Measurements from ENCODE around the gene SYT13.

SYT13 gene

GRCh38 chr11:45280449-45280848, 5.7 kb downstream of the SYT13 start:
- Mint-ChIP-seq H3K27me3 (peaks cover 52% of the 10 kb centered on the region), H3K27ac (ENCODE audit: low read depth) (no peak overlapping the region), H3K36me3 (ENCODE audit: insufficient read depth) (no peaks in the 10 kb centered on the region), H3K9me3 (no peaks in the 10 kb centered on the region), H3K4me1 (no peaks in the 10 kb centered on the region), H3K4me3 (no peak overlapping the region)
- ATAC-seq (replicated peaks; ENCODE audit: extremely low read depth, poor library complexity, severe bottlenecking) (peak; percentile 67), DNase-seq (ENCODE audit: low spot score in 2 of 2) (no peak)

DNA sequence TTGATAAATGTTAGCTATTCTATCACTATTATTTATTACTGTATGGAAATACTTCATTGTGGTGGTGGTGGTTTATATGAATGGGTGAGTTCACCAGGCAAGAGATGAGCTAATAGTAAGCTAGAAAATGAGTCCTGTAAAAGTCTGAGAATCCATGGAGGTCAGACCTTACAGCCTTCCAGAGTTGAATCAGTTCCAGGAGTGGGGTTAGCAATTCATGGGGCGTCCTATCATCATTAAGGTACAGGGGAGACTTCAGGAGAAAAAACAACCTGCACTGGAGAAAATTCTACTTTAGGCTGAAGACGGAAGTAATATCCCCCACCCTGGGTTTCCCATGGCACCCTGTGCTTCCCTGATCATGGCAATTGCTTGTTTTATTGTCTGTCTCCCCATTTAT, 6.5 kb downstream of the SYT13 start:
- Mint-ChIP-seq H3K9me3 (no peaks in the 10 kb centered on the region), H3K36me3 (ENCODE audit: insufficient read depth) (no peaks in the 10 kb centered on the region), H3K27me3 (peaks cover 52% of the 10 kb centered on the region), H3K27ac (ENCODE audit: low read depth) (no peak overlapping the region), H3K4me1 (no peaks in the 10 kb centered on the region), H3K4me3 (no peak overlapping the region)
- DNase-seq (ENCODE audit: low spot score in 2 of 2) (no peak), ATAC-seq (replicated peaks; ENCODE audit: extremely low read depth, poor library complexity, severe bottlenecking) (no peak)

DNA sequence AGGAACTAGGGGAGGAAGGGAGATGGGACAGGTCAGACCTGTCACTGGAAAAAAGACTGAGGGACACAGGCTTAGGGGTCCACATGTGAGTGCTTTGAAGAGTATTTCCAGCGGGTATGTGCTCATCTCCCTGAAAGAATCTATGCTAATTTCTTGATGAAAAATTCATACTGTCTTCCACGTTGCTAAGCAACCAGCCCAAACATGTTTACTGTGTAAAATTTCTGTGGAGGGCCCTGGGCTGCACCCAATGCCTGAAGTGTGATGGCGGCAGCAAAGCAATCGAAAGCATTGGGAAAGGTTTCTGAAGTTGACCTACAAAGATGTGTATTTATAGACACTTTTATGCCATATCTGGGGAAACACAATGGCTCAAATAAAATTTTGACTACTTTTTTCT, 7.4 kb downstream of the SYT13 start:
- Mint-ChIP-seq H3K27me3 (peaks cover 49% of the 10 kb centered on the region), H3K9me3 (no peaks in the 10 kb centered on the region), H3K27ac (ENCODE audit: low read depth) (no peak overlapping the region), H3K4me3 (no peak overlapping the region), H3K4me1 (no peaks in the 10 kb centered on the region), H3K36me3 (ENCODE audit: insufficient read depth) (no peaks in the 10 kb centered on the region)
- ATAC-seq (replicated peaks; ENCODE audit: extremely low read depth, poor library complexity, severe bottlenecking) (no peak), DNase-seq (ENCODE audit: low spot score in 2 of 2) (no peak)

DNA sequence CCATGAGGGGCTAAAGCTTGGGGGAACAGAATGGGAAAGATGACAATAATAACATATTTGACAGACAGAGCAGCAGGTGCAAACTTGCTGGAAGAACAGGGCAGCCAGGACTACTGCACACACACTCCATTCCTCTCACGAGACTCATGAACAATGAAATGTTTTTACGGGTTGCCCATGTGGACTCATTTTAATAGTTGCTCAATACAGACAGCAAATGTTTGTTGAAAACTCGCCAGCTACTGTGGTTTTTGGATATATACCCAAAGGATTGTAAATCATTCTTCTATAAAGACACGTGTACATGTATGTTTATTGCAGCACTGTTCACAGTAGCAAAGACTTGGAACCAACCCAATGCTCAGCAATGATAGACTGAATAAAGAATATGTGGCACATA, 10.3 kb downstream of the SYT13 start:
- Mint-ChIP-seq H3K36me3 (ENCODE audit: insufficient read depth) (no peaks in the 10 kb centered on the region), H3K27ac (ENCODE audit: low read depth) (no peak overlapping the region), H3K4me1 (no peaks in the 10 kb centered on the region), H3K27me3 (peaks cover 64% of the 10 kb centered on the region), H3K4me3 (no peak overlapping the region), H3K9me3 (no peaks in the 10 kb centered on the region)
- ATAC-seq (replicated peaks; ENCODE audit: extremely low read depth, poor library complexity, severe bottlenecking), result no peak
- DNase-seq (ENCODE audit: low spot score in 2 of 2), result no peak

DNA sequence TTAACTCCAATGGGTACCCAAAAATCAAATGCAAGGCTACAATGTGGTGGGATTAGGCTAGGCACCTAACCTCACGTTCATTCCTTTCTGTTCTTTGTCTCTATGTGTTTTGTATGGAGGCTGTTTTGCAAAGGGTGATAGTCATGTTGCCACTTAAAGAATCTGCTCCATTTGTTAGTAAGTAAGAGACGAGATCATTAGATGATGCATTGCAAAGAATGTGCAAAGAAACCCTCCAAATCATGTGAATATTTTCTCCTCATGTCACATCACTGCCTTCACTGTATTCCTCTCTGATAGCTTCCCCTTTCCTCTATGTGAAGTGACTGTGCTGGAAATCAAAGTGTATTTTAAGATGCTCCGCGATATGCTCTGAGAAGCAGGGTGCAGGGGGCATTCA, 11.9 kb downstream of the SYT13 start:
- H3K36me3 Mint-ChIP-seq (ENCODE audit: insufficient read depth), result no peaks in the 10 kb centered on the region
- peaks cover 78% of the 10 kb centered on the region for H3K27me3 Mint-ChIP-seq
- no peak overlapping the region for H3K27ac Mint-ChIP-seq (ENCODE audit: low read depth)
- ATAC-seq (replicated peaks; ENCODE audit: extremely low read depth, poor library complexity, severe bottlenecking), result no peak
- H3K4me3 Mint-ChIP-seq, result no peak overlapping the region
- H3K9me3 Mint-ChIP-seq, result no peaks in the 10 kb centered on the region
- no peaks in the 10 kb centered on the region for H3K4me1 Mint-ChIP-seq
- no peak for DNase-seq (ENCODE audit: low spot score in 2 of 2)

DNA sequence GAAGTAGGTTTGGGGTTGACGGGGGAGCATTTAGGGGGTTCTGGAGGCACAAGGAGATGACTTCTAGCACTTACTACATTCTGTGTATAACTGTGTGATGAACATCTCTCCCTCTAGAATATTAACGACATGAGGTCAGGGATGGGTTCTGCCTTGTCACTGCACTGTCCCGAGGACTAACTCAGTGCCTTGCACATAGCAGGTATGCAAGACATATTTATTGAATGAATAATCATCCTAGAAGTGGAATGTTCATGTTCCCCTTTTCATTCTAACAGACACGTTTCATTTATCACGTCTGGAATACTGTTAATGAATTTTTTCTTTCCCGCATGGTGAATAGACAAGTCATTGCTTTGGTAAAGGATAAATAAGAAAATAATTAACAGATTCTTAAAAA, 12.6 kb downstream of the SYT13 start:
- H3K27me3 Mint-ChIP-seq, result peaks cover 82% of the 10 kb centered on the region
- ATAC-seq (replicated peaks; ENCODE audit: extremely low read depth, poor library complexity, severe bottlenecking), result no peak

DNA sequence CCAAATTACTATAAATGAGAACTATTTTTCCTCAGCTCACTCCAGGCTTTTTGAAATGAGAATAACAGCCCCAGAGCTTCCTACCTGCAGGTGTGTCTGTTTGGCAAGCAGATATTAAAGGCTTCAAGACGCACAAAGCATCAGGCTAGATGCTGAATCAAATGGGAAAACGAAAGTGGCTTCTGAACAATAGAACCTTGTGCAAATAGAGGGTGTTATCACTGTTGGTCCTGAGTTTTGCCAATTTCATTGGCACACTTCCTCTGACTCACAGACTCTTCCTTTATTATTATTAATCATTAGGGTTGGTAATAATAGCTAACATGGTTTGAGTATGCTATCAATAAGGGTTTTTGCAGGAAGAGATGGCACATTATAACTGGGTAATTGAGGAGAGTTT, 13.4 kb downstream of the SYT13 start:
- DNase-seq (ENCODE audit: low spot score in 2 of 2) (no peak), ATAC-seq (replicated peaks; ENCODE audit: extremely low read depth, poor library complexity, severe bottlenecking) (no peak)
- Mint-ChIP-seq H3K4me3 (no peak overlapping the region), H3K27me3 (peaks cover 82% of the 10 kb centered on the region), H3K36me3 (ENCODE audit: insufficient read depth) (no peaks in the 10 kb centered on the region), H3K9me3 (no peaks in the 10 kb centered on the region), H3K4me1 (no peaks in the 10 kb centered on the region), H3K27ac (ENCODE audit: low read depth) (no peak overlapping the region)

More for the DNA sequence above, 12.6 kb downstream of the SYT13 start:
- no peak for DNase-seq (ENCODE audit: low spot score in 2 of 2)
- H3K9me3 Mint-ChIP-seq, result no peaks in the 10 kb centered on the region
- no peaks in the 10 kb centered on the region for H3K4me1 Mint-ChIP-seq
- H3K36me3 Mint-ChIP-seq (ENCODE audit: insufficient read depth), result no peaks in the 10 kb centered on the region
- H3K4me3 Mint-ChIP-seq, result no peak overlapping the region
- no peak overlapping the region for H3K27ac Mint-ChIP-seq (ENCODE audit: low read depth)

DNA sequence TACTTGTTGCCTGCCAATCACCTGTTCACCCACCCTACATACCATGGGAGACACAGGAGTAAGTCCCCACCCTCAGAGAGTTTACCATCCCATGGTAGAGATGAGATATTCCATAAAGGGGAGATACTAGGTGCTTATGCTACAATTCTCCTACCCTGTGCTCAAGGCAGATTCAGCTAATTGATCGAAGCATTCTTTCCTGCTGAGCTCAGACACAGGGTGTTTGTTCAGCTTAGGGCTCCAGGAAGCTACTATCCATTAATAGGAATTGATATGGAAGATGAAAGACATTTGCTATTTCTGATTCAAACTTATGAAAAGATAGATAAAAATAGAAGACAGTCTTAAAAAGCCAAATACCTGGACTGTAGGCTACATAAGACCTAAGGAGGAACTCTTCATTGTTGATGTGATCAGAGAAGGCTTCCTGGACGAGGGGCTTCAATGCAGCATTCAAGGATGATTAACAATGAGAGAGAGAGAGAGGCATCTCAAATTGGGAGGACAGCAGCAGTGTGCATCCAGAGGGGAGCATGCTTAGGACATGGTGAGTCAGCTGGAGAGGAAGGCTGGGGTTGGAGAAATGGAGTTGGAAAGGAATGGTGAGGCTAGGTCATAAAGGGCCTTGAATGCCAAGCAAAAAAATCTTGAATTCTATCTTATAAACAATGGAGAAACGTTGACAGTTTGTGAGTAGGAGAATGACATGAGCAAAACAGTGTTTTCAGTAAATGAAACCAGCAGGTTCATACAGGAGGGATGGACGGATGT, 15.0 kb downstream of the SYT13 start:
- no peaks in the 10 kb centered on the region for H3K36me3 Mint-ChIP-seq (ENCODE audit: insufficient read depth)
- ATAC-seq (replicated peaks; ENCODE audit: extremely low read depth, poor library complexity, severe bottlenecking) (no peak), DNase-seq (ENCODE audit: low spot score in 2 of 2) (no peak)
- no peak overlapping the region for H3K4me3 Mint-ChIP-seq
- H3K9me3 Mint-ChIP-seq, result no peaks in the 10 kb centered on the region
- H3K4me1 Mint-ChIP-seq, result no peaks in the 10 kb centered on the region
- peaks cover 80% of the 10 kb centered on the region for H3K27me3 Mint-ChIP-seq
- no peak overlapping the region for H3K27ac Mint-ChIP-seq (ENCODE audit: low read depth)

- no peak overlapping the region for H3K4me3 Mint-ChIP-seq
- H3K9me3 Mint-ChIP-seq, result no peaks in the 10 kb centered on the region
- DNase-seq (ENCODE audit: low spot score in 2 of 2) (no peak), ATAC-seq (replicated peaks; ENCODE audit: extremely low read depth, poor library complexity, severe bottlenecking) (no peak)
- H3K4me1 Mint-ChIP-seq, result no peaks in the 10 kb centered on the region
- no peaks in the 10 kb centered on the region for H3K36me3 Mint-ChIP-seq (ENCODE audit: insufficient read depth)
- peaks cover 80% of the 10 kb centered on the region for H3K27me3 Mint-ChIP-seq
- H3K27ac Mint-ChIP-seq (ENCODE audit: low read depth), result no peak overlapping the region
These were observed 16.5 kb downstream of the SYT13 start for GRCh38 chr11:45269678-45270077.

GRCh38 chr11:45267652-45268299, 18.4 kb downstream of the SYT13 start:
- no peaks in the 10 kb centered on the region for H3K9me3 Mint-ChIP-seq
- H3K36me3 Mint-ChIP-seq (ENCODE audit: insufficient read depth), result no peaks in the 10 kb centered on the region
- ATAC-seq (replicated peaks; ENCODE audit: extremely low read depth, poor library complexity, severe bottlenecking) (no peak), DNase-seq (ENCODE audit: low spot score in 2 of 2) (no peak)
- no peaks in the 10 kb centered on the region for H3K4me1 Mint-ChIP-seq
- no peak overlapping the region for H3K4me3 Mint-ChIP-seq
- no peak overlapping the region for H3K27ac Mint-ChIP-seq (ENCODE audit: low read depth)
- H3K27me3 Mint-ChIP-seq, result peaks cover 86% of the 10 kb centered on the region

DNA sequence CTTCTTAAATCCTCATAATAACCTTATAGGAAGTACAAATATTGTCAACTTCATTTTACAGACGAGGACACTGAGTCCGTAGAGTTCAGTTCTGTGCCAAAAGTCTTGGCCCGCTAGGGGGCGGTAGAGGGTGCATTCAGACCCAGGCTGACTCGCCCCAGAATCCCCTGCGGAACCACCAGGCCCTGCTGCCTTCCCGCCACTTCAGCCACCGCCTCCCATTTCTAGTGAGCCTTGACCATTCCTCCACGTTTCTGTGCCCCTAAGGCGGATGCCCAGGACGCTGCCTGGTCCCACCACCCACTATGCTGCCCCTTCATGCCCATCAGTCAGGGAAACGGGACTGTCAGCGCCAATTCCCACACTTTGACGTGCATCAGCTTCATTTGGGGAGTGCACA, 19.1 kb downstream of the SYT13 start:
- Mint-ChIP-seq H3K4me3 (no peak overlapping the region), H3K27me3 (peaks cover 89% of the 10 kb centered on the region), H3K9me3 (no peaks in the 10 kb centered on the region), H3K4me1 (no peaks in the 10 kb centered on the region), H3K36me3 (ENCODE audit: insufficient read depth) (no peaks in the 10 kb centered on the region), H3K27ac (ENCODE audit: low read depth) (no peak overlapping the region)
- DNase-seq (ENCODE audit: low spot score in 2 of 2), result no peak
- ATAC-seq (replicated peaks; ENCODE audit: extremely low read depth, poor library complexity, severe bottlenecking), result no peak

DNA sequence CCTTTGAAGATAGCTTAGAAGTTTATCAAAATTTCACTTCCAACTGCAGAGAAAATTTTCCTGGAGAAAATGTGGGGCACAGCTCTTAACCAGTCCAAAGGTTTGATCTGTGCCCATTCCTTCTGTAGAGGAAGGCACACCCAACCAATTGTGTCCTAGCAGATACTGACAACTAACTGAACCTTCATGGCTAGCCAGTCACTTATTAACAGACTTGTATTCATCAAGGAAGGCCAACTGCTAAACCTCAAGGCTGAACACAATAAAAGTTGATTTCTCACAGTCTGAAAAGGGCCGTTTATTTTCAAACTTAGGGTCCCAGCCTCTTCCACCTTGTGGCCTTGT, 19.5 kb downstream of the SYT13 start:
- H3K9me3 Mint-ChIP-seq, result no peaks in the 10 kb centered on the region
- no peak overlapping the region for H3K4me3 Mint-ChIP-seq
- peaks cover 90% of the 10 kb centered on the region for H3K27me3 Mint-ChIP-seq
- ATAC-seq (replicated peaks; ENCODE audit: extremely low read depth, poor library complexity, severe bottlenecking) (no peak), DNase-seq (ENCODE audit: low spot score in 2 of 2) (no peak)
- no peaks in the 10 kb centered on the region for H3K36me3 Mint-ChIP-seq (ENCODE audit: insufficient read depth)
- H3K27ac Mint-ChIP-seq (ENCODE audit: low read depth), result no peak overlapping the region
- no peaks in the 10 kb centered on the region for H3K4me1 Mint-ChIP-seq

- ATAC-seq (replicated peaks; ENCODE audit: extremely low read depth, poor library complexity, severe bottlenecking) (no peak), DNase-seq (ENCODE audit: low spot score in 2 of 2) (no peak)
- Mint-ChIP-seq H3K36me3 (ENCODE audit: insufficient read depth) (no peaks in the 10 kb centered on the region), H3K4me3 (no peak overlapping the region), H3K4me1 (no peaks in the 10 kb centered on the region), H3K27me3 (peaks cover 88% of the 10 kb centered on the region), H3K9me3 (no peaks in the 10 kb centered on the region), H3K27ac (ENCODE audit: low read depth) (no peak overlapping the region)
These were observed 20.0 kb downstream of the SYT13 start for GRCh38 chr11:45265969-45266675.
